ENCODE results near the gene IFI27L1.
A peak's percentile ranks its signal among the peaks of the same experiment; 100 is the strongest.

IFI27L1 gene

GRCh38 chr14:94115631-94116030, 34.5 kb downstream of the IFI27L1 start:
- DNase-seq = no peak

- no peak for DNase-seq
Observed at GRCh38 chr14:94116701-94117100, 35.6 kb downstream of the IFI27L1 start.

GRCh38 chr14:94117856-94118255, 36.7 kb downstream of the IFI27L1 start:
- no peak for DNase-seq

- DNase-seq = no peak
Observed at GRCh38 chr14:94119071-94119470, 38.0 kb downstream of the IFI27L1 start.

GRCh38 chr14:94120667-94121340, 39.7 kb downstream of the IFI27L1 start:
- no peak for DNase-seq

GRCh38 chr14:94121485-94121884, 40.4 kb downstream of the IFI27L1 start:
- DNase-seq = no peak

- no peak for DNase-seq
Observed at GRCh38 chr14:94122438-94122837, 41.3 kb downstream of the IFI27L1 start.

DNA sequence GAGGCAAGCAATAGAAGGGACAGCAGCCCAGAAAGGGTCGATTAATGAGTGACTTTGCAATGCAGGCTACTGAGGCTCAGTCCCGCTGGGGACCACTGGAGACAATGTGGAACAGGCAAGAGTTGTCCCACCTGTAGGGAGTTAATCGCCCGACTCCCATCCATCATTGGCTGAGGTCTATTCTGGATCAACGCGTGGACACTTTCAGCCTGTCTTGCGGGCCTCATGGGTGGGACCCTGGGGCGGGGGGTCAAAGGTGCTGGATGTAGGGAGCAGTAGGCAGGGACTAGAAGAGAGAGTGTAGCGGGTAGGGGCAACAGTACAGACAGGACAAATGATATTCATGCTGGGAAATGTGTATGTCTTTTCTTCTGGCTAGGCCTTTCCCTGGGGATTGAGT, 42.2 kb downstream of the IFI27L1 start:
- no peak for DNase-seq

GRCh38 chr14:94123868-94124267, 42.8 kb downstream of the IFI27L1 start:
- DNase-seq = no peak

GRCh38 chr14:94124582-94125377, 43.7 kb downstream of the IFI27L1 start:
- no peak for DNase-seq

DNA sequence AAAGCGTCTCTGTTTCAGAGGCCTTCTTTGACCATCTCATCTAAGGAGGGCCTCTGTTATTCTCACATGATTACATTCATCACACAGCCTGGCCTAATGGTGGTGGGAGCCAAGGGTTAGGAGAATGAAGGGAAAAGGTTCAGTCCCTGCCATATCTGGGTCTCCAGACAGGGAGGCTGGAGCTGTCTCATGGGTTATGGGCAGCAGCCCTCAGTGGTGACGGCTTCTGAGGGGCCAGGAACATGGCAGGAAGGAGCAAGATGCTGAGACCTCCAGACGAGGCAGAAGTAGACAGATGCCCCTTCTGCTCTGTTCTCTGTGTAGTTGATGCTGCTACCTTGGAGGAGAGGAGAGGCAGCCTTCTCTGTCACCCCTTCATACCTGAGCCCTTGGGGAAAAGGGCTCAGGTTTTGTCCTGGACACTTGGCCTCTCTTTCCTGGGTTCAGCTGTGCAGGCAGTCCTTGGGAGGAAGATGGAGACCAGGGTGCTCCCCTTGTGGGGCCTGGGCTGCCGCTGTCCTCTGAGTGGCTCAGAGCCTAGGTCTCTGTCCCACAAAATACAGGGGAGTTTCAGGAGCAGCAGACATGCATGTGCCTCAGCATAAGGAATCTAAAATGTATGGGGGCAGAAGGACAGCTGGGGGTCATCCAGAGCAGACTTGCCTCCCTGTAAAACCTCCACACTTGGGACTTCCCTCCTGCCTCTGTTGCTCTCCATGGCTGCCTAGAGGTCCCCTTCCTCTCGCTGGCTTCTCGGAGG, 44.7 kb downstream of the IFI27L1 start:
- no peak for DNase-seq

- no peak for DNase-seq
Observed at GRCh38 chr14:94126419-94126677, 45.2 kb downstream of the IFI27L1 start.

- no peak for DNase-seq
Observed at GRCh38 chr14:94126800-94127199, 45.7 kb downstream of the IFI27L1 start.

DNA sequence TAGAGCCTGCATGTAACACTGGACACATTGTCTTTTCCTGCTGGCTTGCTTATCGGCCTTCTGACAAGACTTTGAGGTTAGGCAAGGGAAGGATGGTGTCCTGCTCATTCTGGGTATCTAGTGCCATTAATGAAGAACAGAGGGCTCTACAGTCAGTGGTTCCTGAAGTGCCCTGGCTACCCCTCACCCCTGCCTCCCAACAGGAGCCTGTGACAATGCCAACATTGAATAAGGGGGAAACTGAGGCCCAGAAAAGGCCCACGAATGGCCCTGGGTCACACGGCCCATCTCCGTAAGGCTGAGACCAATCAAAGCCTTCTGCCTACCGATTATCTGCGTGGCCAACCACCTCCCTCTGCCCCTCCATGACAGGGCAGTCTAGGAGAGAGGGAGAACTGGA, 46.2 kb downstream of the IFI27L1 start:
- DNase-seq = no peak

DNA sequence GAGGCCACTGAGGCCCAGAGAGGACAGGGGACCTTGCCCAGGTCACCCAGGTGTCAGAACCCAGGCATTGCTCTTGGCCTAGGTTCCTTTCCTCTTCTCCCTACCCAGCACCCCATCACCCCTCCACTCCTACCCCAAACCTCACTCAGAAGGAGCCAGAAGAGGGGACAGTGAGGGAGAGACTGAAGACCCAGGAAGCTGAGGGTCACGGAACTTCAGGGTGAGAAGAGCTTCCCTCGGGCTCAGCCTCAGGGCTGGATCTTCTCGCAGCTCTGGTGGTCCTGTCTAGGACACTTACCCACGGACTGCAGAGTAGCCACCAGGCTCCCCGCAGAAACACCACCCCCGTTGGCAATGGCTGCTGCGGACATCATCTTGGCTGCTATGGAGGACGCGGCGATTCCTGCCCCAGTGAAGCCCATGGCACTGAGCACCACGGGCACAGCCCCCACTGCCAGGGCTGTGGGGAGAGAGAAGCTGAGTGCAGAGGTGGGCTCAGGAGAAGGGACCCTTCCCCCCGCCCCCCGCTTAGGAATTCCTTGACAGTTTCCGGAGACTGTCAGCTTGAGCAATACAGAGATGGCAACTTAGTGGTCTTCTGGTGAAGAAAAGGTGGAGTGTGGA, 47.2 kb downstream of the IFI27L1 start:
- DNase-seq = no peak

DNA sequence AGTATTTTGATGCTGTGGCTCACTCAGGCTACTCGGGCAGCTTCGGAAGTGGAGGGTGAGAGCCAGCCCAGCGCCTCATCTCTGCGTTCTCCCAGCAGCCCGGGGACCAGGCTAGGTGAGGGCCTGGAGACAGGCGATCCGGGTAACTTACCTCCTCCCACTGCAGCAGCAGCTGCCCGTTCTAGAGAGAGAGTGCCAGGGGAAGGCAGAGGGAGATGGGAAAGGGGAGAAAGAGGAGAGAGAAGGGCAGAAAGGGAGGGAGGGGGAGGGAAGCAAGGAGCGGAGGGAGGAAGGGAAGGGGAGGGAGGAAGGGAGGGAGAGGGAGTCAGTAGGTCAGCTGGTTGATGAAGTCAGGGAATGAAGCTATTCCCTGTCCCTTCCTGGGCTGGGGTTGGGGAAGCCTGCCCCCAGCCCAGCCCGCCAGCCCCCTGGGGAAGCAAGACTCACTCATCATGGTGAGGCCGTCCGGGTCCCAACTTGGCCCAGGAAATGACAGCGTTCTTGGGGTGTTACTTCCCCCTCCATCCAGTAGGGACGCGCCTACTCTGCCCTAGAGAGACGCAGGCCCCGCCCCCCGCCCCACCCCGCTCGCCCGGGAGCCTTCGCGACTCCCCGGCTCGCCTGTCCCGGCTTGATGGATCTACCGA, 48.1 kb downstream of the IFI27L1 start, which contains the start of gene IFI27L2:
Gene IFI27L2 (minus strand): TSS at position 494 of the 647 bp plus-strand sequence. CDS start 40 bp downstream, at position 454.
- DNase-seq = no peak

DNA sequence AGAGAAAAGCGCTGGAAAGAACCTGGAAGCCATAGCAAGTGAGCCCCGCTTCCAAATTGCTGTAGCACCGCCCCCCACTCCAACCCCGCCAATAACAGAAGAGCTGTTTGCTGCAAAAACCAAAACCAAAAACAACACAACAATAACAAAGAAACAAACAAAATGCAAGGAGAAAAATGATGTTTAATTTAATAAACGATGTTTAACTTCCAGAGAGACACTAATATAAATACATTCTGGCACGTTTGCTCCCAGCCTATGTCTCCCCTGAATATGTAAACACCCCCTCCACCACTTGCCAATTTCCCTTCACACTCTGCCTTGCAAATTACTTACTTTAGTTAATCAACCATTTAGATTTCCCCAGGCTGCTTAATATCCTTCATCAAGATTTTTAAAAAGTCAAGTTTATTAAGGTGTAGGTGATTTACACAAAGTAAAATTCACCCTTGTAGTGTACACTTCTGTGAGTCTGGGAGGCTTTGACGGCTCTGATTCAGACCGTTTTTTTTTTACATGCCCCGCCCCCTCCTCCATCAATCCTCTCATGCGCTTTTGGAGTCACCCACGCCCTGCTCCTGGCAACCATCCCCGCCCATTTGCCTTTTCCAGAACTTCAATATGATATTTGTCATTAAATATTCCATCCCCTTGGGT, 48.8 kb downstream of the IFI27L1 start:
- DNase-seq = no peak

DNA sequence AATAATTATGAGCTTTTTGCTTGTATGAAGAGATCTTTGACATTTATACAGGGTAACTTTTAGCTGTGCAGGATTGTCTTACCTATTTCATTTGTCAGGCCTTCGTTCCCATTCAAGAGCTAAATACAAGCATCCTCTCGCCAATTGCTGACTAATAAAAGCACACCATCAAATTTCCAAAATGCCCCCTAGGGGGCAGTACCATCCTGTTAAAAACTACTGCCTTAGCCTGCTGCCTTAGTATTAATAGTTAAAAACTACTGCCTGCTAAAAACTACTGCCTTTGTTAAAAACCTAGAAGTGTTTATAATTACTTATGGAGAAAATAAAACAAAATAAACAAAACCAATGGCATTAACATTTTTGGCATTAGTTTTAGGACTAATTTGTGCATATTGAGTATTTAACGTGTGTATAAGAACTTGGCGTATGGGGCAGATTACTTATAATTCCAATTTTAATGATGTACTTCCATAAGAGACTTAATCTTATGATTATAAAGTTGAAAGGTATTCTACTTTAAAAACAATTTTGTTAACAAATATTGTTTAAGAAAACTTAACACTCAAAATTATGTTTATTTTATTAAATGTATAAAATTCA, 51.3 kb downstream of the IFI27L1 start:
- no peak for DNase-seq

- no peak for DNase-seq
Observed at GRCh38 chr14:94135476-94135875, 54.4 kb downstream of the IFI27L1 start.

DNA sequence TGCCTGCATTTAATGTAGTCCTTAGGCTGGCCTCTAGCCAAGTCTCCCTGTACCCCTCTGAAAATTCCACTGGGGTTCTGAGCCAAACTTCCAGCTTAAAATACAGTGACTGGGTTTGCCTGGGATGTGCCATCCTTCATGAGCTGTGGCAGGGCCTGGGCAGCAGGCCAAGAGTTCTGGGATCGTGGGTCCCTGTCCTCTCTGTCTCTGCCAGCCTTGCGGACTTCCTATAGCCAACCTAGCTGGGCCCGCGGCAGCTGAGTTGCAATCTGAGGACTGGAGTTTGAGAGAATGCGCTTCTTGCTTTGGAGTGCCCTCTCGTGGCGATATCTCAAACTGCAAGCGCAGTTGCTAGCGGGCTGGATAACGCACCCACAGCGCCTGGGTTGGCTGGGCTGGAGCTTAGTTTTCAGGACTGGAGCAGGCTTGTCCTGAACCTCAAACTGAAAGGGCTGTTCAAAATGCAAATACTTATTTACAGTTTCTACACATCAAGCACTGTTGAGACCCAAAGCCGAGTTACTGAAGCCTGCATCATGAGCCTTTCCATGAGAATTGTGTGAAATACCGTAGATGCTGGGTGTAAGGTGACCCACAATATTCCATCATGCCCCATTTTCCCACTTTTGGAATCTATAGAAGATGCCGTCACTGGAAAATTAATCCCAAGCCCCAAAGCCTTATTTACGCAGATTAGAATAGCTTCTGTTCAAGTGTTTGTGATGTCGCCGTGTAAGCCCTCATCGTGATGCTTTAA, 55.6 kb downstream of the IFI27L1 start:
- DNase-seq = peak; percentile 47

GRCh38 chr14:94138251-94138650, 57.1 kb downstream of the IFI27L1 start:
- no peak for DNase-seq

Measured in NCI-H2029 (cell line).